Liver (tissue), 3 donors: ENCODE results near the gene VN1R5.

Experiments
- CTCF ChIP-seq: fragments of 150-350 bp; IDR thresholded peaks from 2 replicates; pipeline ENCODE4 v1.5.1; 2017; ENCODE audit warnings: improper control_type of control experiment, low read depth, low read length; ENCODE audit not compliant: missing input control
- GABPA ChIP-seq, 2 donors: IDR thresholded peaks in 1 of 2; conservative IDR thresholded peaks in 1 of 2; 2 replicates each; pipeline ENCODE4 v1.6.1; 2016; ENCODE audit warnings: antibody characterized with exemption in 2 of 2, mild to moderate bottlenecking in 1 of 2, moderate library complexity in 1 of 2
- HNF4G ChIP-seq: IDR thresholded peaks from 2 replicates; pipeline ENCODE4 v1.6.1; 2016; ENCODE audit warnings: antibody characterized with exemption
- MAX ChIP-seq: IDR thresholded peaks from 2 replicates; pipeline ENCODE4 v1.6.1; 2016; ENCODE audit warnings: antibody characterized with exemption
- RXRA ChIP-seq, 2 donors: IDR thresholded peaks; 2 replicates each; pipeline ENCODE4 v1.6.1; 2017 to 2018; ENCODE audit warnings: antibody characterized with exemption in 2 of 2, mild to moderate bottlenecking in 1 of 2
- TAF1 ChIP-seq: conservative IDR thresholded peaks from 2 replicates; pipeline ENCODE4 v1.6.1; 2016; ENCODE audit warnings: antibody characterized with exemption, mild to moderate bottlenecking
- ZBTB33 ChIP-seq: IDR thresholded peaks from 2 replicates; pipeline ENCODE4 v1.6.1; 2016; ENCODE audit warnings: antibody characterized with exemption
- donor health status: healthy.
- donor health status: healthy.

DNA sequence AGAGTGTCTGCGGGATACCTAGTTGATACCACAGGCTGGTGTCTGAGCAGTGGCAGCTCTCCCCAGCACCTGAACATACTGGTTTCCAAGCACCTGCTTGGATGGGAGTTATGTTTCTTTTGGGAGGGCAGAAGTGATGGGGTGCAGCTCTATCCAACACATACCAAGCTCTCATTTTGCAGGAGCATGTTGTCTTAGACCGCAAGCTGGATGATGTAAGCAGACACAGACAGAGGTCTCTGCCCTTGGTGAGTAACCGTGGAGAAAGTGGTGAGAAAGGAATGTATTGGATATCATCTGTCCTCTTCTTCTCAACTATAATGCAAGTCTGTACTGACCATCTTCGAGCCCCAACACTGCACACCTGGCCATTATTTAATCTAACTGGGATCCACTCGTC lies 38.4 kb downstream of the VN1R5 start:
- TF ChIP-seq GABPA (IDR thresholded peaks at IDR 0.05 in 1 of 2, conservative IDR thresholded peaks at IDR 0.05 in 1 of 2) (no peak), MAX (no peak), TAF1 (no peak), CTCF (no peak), ZBTB33 (no peak), HNF4G (no peak), RXRA (IDR thresholded peaks at IDR 0.05) (no peak)
